Calu3 (cell line): Measurements from ENCODE around the gene ASB2. TPM values are rescaled to one million over a fixed set of nuclear protein-coding genes. Genes with fewer than 3 reads are reported as not detected.

Experiments used
- BruUV-seq: library from RNA; stranded (reverse); fragments of 400-500 nt; replicated peaks from 2 replicates; lab custom pipeline; 2021; lab: Mats Ljungman, UMichigan
- CTCF ChIA-PET: fragments of 300-600 bp; sonication (Branson Sonifier 250); formaldehyde crosslinking; loops from one replicate; lab custom pipeline; 2022; ENCODE audit warnings: antibody characterized with exemption; lab: Charles Lee
- DNase-seq: peaks from one replicate; pipeline ENCODE4 v3.0.0; 2022
- H3K27ac Mint-ChIP-seq: one replicate; pipeline ENCODE4 v1.8.0; 2022; ENCODE audit warnings: mixed read lengths; ENCODE audit not compliant: unreplicated experiment
- H3K27me3 Mint-ChIP-seq: one replicate; pipeline ENCODE4 v1.8.0; 2022; ENCODE audit warnings: mixed read lengths; ENCODE audit not compliant: unreplicated experiment
- H3K36me3 Mint-ChIP-seq: one replicate; pipeline ENCODE4 v1.8.0; 2022; ENCODE audit warnings: mild to moderate bottlenecking, moderate library complexity, mixed read lengths; ENCODE audit not compliant: insufficient read depth, unreplicated experiment
- H3K4me1 Mint-ChIP-seq: one replicate; pipeline ENCODE4 v1.8.0; 2022; ENCODE audit warnings: mild to moderate bottlenecking, low read depth, mixed read lengths; ENCODE audit not compliant: unreplicated experiment
- H3K4me3 Mint-ChIP-seq: one replicate; pipeline ENCODE4 v1.8.0; 2022; ENCODE audit warnings: mild to moderate bottlenecking, low read depth, moderate library complexity, mixed read lengths; ENCODE audit not compliant: unreplicated experiment
- H3K9me3 Mint-ChIP-seq: one replicate; pipeline ENCODE4 v1.8.0; 2022; ENCODE audit warnings: low read depth, mixed read lengths; ENCODE audit not compliant: unreplicated experiment
- CTCF ChIP-seq: fragments of 200-600 bp; IDR thresholded peaks from one replicate; pipeline ENCODE4 v1.8.0; 2022; ENCODE audit warnings: antibody characterized with exemption; ENCODE audit not compliant: unreplicated experiment
- intact Hi-C: fragments of 100-400 bp; cut with micrococcal nuclease; formaldehyde crosslinking; loops from one replicate; pipeline ENCODE4 v1.10.0; 2022; ENCODE audit not compliant: unreplicated experiment
- total RNA-seq: library from RNA; stranded (reverse); gene quantifications from 2 replicates; pipeline ENCODE4 v1.2.3, GENCODE V29; 2022

Gene ASB2
- total RNA-seq, 1 experiment from 2014 or later = 0.19 TPM

GRCh38 chr14:94014382-94014781 is 38.0 kb upstream of the ASB2 start:
- Mint-ChIP-seq H3K4me3 (no peak overlapping the region), H3K4me1 (peaks cover 38% of the 10 kb centered on the region), H3K27me3 (no peaks in the 10 kb centered on the region), H3K9me3 (no peaks in the 10 kb centered on the region), H3K27ac (no peak overlapping the region), H3K36me3 (peaks cover 3% of the 10 kb centered on the region)
- intact Hi-C loops = no loop called here
- BruUV-seq = no TSS peak
- TF ChIP-seq CTCF = no peak
- no peak for DNase-seq
- CTCF ChIA-PET = interaction anchor here (0.7 kb wide), 1 partner anchor 229 kb away, joined by 4 read pairs; no protein-coding TSS in a partner anchor

- CTCF ChIA-PET = interaction anchor here (0.8 kb wide), 2 partner anchors 13 to 75 kb away, joined by 3 read pairs; no protein-coding TSS in a partner anchor
- Mint-ChIP-seq H3K27me3 (no peaks in the 10 kb centered on the region), H3K4me3 (no peak overlapping the region), H3K4me1 (peaks cover 21% of the 10 kb centered on the region), H3K27ac (no peak overlapping the region), H3K9me3 (no peaks in the 10 kb centered on the region), H3K36me3 (no peaks in the 10 kb centered on the region)
- intact Hi-C loops = no loop called here
- DNase-seq = no peak
- BruUV-seq = no TSS peak
- no peak for TF ChIP-seq CTCF
Observed at GRCh38 chr14:94011795-94012194, 35.4 kb upstream of the ASB2 start.

GRCh38 chr14:94010625-94011024 is 34.3 kb upstream of the ASB2 start:
- Mint-ChIP-seq H3K9me3 (no peaks in the 10 kb centered on the region), H3K4me3 (no peak overlapping the region), H3K4me1 (peaks cover 21% of the 10 kb centered on the region), H3K36me3 (no peaks in the 10 kb centered on the region), H3K27ac (no peak overlapping the region), H3K27me3 (no peaks in the 10 kb centered on the region)
- no peak for TF ChIP-seq CTCF
- CTCF ChIA-PET = no interaction called here
- intact Hi-C loops = no loop called here
- BruUV-seq = no TSS peak
- DNase-seq = no peak

GRCh38 chr14:94009767-94010166 is 33.4 kb upstream of the ASB2 start:
- intact Hi-C loops = no loop called here
- CTCF ChIA-PET = interaction anchor here (0.7 to 1.7 kb wide), 2 partner anchors 16 to 27 kb away, joined by 3 read pairs; partner anchors contain the start of gene OTUB2
- H3K9me3 Mint-ChIP-seq = no peaks in the 10 kb centered on the region
- H3K27me3 Mint-ChIP-seq = no peaks in the 10 kb centered on the region
- H3K4me3 Mint-ChIP-seq = no peak overlapping the region
- no TSS peak for BruUV-seq
- no peak for DNase-seq
- H3K36me3 Mint-ChIP-seq = no peaks in the 10 kb centered on the region
- H3K27ac Mint-ChIP-seq = no peak overlapping the region
- TF ChIP-seq CTCF = no peak
- peaks cover 27% of the 10 kb centered on the region for H3K4me1 Mint-ChIP-seq
